HCT116 (cell line): Measurements from ENCODE around the gene CRACR2A. TPM values are rescaled to one million over a fixed set of nuclear protein-coding genes. Genes with fewer than 3 reads are reported as not detected.
A peak's percentile ranks its signal among the peaks of the same experiment; 100 is the strongest.

Source experiments
- ATAC-seq: fragments of 200-7000 bp; cut with Tn5 transposase; 2 replicates; pipeline ENCODE4 v1.9.1; 2020; ENCODE audit warnings: mild to moderate bottlenecking, moderate library complexity
- BruUV-seq: library from RNA; stranded (reverse); fragments of 400-500 nt; replicated peaks from 2 replicates; lab custom pipeline; 2021; lab: Mats Ljungman, UMichigan
- CTCF ChIA-PET: fragments of 300-600 bp; sonication (Branson Sonifier 250); formaldehyde crosslinking; loops from one replicate; lab custom pipeline; 2021; ENCODE audit warnings: antibody characterized with exemption; lab: Charles Lee
- POLR2A ChIA-PET: fragments of 300-600, 350-600 bp; sonication (Branson Sonifier 250); formaldehyde crosslinking; loops from one replicate; lab custom pipeline; 2021; ENCODE audit warnings: antibody characterized with exemption; lab: Charles Lee
- RAD21 ChIA-PET, 2 experiments: fragments of 300-600 bp; sonication (Branson Sonifier 250); formaldehyde crosslinking; loops; one replicate each; lab custom pipeline; 2023; ENCODE audit warnings: low total read pairs in 2 of 2; ENCODE audit not compliant: uncharacterized antibody in 2 of 2, unreplicated experiment in 2 of 2, low non-redundant PET in 1 of 2; lab: Charles Lee
- DNase-seq: peaks from one replicate; pipeline ENCODE4 v3.0.0-alpha.2; 2010; ENCODE audit warnings: low read depth, low spot score
- H2AFZ ChIP-seq: fragments of 200-600 bp; shearing (Covaris generic), sonication (generic); 2 replicates; pipeline ENCODE4 v1.6.1; 2017; ENCODE audit warnings: low read depth, mixed run types, mixed read lengths, antibody characterized with exemption, low read length; ENCODE audit not compliant: poor library complexity, severe bottlenecking
- H3K27ac ChIP-seq: 2 replicates; pipeline ENCODE4 v1.5.1; 2012; ENCODE audit warnings: low read depth, low read length
- H3K27me3 ChIP-seq: fragments of 200-600 bp; sonication (generic); 2 replicates; pipeline ENCODE4 v1.6.1; 2016; ENCODE audit warnings: mixed run types, low read length, mixed read lengths; ENCODE audit not compliant: insufficient read depth
- H3K36me3 ChIP-seq, 2 experiments: fragments of 200-500 bp in 1 of 2; fragments of 200-600 bp in 1 of 2; sonication (Bioruptor generic) in 1 of 2; sonication (generic) in 1 of 2; 2 replicates each; pipeline versions ENCODE4 v1.5.1 to v1.6.1; 2014 to 2016; ENCODE audit warnings: low read length in 2 of 2, inconsistent platforms in 1 of 2, mixed read lengths in 1 of 2, mixed run types in 1 of 2; ENCODE audit not compliant: insufficient read depth in 2 of 2, control insufficient read depth in 1 of 2
- H3K4me1 ChIP-seq, 2 experiments: fragments of 200-600 bp in 1 of 2; sonication (generic) in 1 of 2; 2 replicates each; pipeline versions ENCODE4 v1.5.1 to v1.6.1; 2012 to 2017; ENCODE audit warnings: low read length in 2 of 2, inconsistent platforms in 1 of 2, mild to moderate bottlenecking in 1 of 2, mixed read lengths in 1 of 2, mixed run types in 1 of 2, moderate library complexity in 1 of 2; ENCODE audit not compliant: insufficient read depth in 2 of 2, control insufficient read depth in 1 of 2
- H3K4me2 ChIP-seq: fragments of 200-600 bp; sonication (generic); 2 replicates; pipeline ENCODE4 v1.6.1; 2017; ENCODE audit warnings: mixed run types, low read length, mixed read lengths
- H3K4me3 ChIP-seq, 2 experiments: fragments of 200-600 bp in 1 of 2; sonication (generic) in 1 of 2; replicated peaks in 1 of 2; 2 replicates each; pipeline ENCODE4 v1.5.1; 2011 to 2016; ENCODE audit warnings: low read length in 2 of 2, control low read depth in 1 of 2, low read depth in 1 of 2, mild to moderate bottlenecking in 1 of 2, mixed read lengths in 1 of 2, mixed run types in 1 of 2
- H3K79me2 ChIP-seq: fragments of 200-600 bp; sonication (generic); 2 replicates; pipeline ENCODE4 v1.6.1; 2017; ENCODE audit warnings: mild to moderate bottlenecking, mixed run types, low read length, moderate library complexity, mixed read lengths; ENCODE audit not compliant: insufficient read depth
- H3K9ac ChIP-seq: fragments of 200-600 bp; sonication (generic); 2 replicates; pipeline ENCODE4 v1.6.1; 2016; ENCODE audit warnings: low read length, mixed read lengths
- H3K9me2 ChIP-seq: fragments of 200-600 bp; sonication (generic), shearing (Covaris generic); 2 replicates; pipeline ENCODE4 v1.6.1; 2017; ENCODE audit warnings: mixed run types, mild to moderate bottlenecking, moderate library complexity; ENCODE audit not compliant: insufficient read depth
- H3K9me3 ChIP-seq, 2 experiments: fragments of 200-500 bp in 1 of 2; fragments of 200-600 bp in 1 of 2; sonication (Bioruptor generic) in 1 of 2; sonication (generic) in 1 of 2; 2 replicates each; pipeline ENCODE4 v1.6.1; 2014 to 2017; ENCODE audit warnings: low read length in 2 of 2, mixed read lengths in 2 of 2, inconsistent platforms in 1 of 2, low read depth in 1 of 2, mild to moderate bottlenecking in 1 of 2, mixed run types in 1 of 2, moderate library complexity in 1 of 2; ENCODE audit not compliant: control insufficient read depth in 1 of 2, insufficient read depth in 1 of 2
- H4K20me1 ChIP-seq: fragments of 200-600 bp; sonication (generic), shearing (Covaris generic); 2 replicates; pipeline ENCODE4 v1.6.1; 2017; ENCODE audit warnings: mixed run types, mild to moderate bottlenecking, moderate library complexity; ENCODE audit not compliant: insufficient read depth
- EGR1 ChIP-seq: IDR thresholded peaks from 2 replicates; pipeline ENCODE4 v1.6.1; 2012; ENCODE audit warnings: low read depth
- MAX ChIP-seq: IDR thresholded peaks from 2 replicates; pipeline ENCODE4 v1.6.1; 2012
- SRF ChIP-seq: IDR thresholded peaks from 2 replicates; pipeline ENCODE4 v1.6.1; 2012; ENCODE audit warnings: low read depth
- intact Hi-C: fragments of 100-400 bp; cut with micrococcal nuclease; formaldehyde crosslinking; loops from 2 replicates; pipeline ENCODE4 v1.10.0; 2022
- total RNA-seq: library from RNA; stranded (reverse); gene quantifications from one replicate; pipeline ENCODE4 v1.2.1, GENCODE V29; 2021; ENCODE audit not compliant: unreplicated experiment

The CRACR2A gene
- total RNA-seq, 1 experiment from 2014 or later = 18.4 TPM

DNA sequence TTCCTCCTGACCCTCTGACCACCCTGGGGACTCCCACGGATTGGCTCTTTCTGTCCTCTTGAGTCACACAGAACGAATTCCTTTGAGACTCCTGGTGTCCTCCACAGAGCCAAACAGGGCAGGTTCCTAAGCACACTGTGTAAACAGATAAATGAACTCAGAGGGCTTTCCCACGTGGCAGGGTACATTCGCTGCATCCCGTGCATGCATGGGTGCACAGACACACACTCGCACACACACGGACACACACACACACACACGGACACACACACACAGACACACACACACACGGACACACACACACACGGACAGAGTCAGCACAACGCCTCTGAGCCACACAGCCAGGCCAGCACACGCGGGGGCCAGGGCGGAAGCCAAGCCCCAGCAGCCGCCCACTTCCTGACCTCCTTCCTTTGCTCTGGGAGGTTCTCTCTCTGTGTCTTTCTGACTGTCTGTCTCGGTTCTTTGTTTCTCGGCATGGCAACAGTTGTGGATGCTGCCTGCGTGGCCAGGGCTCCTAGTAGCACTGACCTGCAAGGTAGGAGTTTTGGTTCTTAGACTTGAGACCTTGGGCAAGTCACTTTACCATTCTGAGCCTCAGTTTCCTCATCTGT, 706 bp downstream of the CRACR2A start:
- no TSS peak for BruUV-seq
- H3K9me2 ChIP-seq = no peaks in the 10 kb centered on the region
- 0 out of 4 replicates have a peak, but pooled peaks cover 0 to 3% of the 10 kb centered on the region in 2 experiments for H3K36me3 ChIP-seq
- ATAC-seq (peak; percentile 57), DNase-seq (peak; percentile 12)
- H3K4me2 ChIP-seq = peak overlapping the region; percentile 89
- no peaks in the 10 kb centered on the region for H3K9me3 ChIP-seq
- H3K79me2 ChIP-seq = peaks cover 22% of the 10 kb centered on the region; the same call in 1 of the 2 replicates
- peak overlapping the region; percentile 79 for H3K9ac ChIP-seq
- peaks cover 12 to 26% of the 10 kb centered on the region in 2 experiments; a peak in 3 of 4 replicates for H3K4me1 ChIP-seq
- peak overlapping the region; percentile 65 for H3K27ac ChIP-seq
- no peaks in the 10 kb centered on the region for H3K27me3 ChIP-seq
- ChIA-PET RAD21 (no interaction called here), POLR2A (interaction anchor here (0.8 to 1.0 kb wide), 2 partner anchors 12 kb away, joined by 3 to 4 read pairs; no protein-coding TSS in a partner anchor), CTCF (interaction anchor here (1.4 to 1.8 kb wide), 2 partner anchors 20 to 452 kb away, joined by 3 to 8 read pairs; no protein-coding TSS in a partner anchor)
- peak overlapping the region; percentile 75 to 80 for H3K4me3 ChIP-seq
- intact Hi-C loops = loop anchor here (2.0 kb wide), 1 partner anchor 451 kb away; no protein-coding TSS in a partner anchor
- H2AFZ ChIP-seq = no peak overlapping the region
- H4K20me1 ChIP-seq = no peaks in the 10 kb centered on the region
- TF ChIP-seq EGR1 (0 out of 2 replicates have a peak, but pooled peaks have one; percentile 20), SRF (no peak)

- peak overlapping the region; percentile 79 for H3K9ac ChIP-seq
- RAD21 ChIA-PET = no interaction called here
- CTCF ChIA-PET = no interaction called here
- no peak for DNase-seq
- H3K4me3 ChIP-seq = peak overlapping the region; percentile 75 to 80
- intact Hi-C loops = loop anchor here (2.0 kb wide), 1 partner anchor 451 kb away; no protein-coding TSS in a partner anchor
- TSS peak; percentile 39 for BruUV-seq
- no peak for TF ChIP-seq MAX
- TF ChIP-seq, all 23 proteins: peak for 0
- peaks cover 24% of the 10 kb centered on the region; the same call in 1 of the 2 replicates for H3K79me2 ChIP-seq
- H3K27ac ChIP-seq = peak overlapping the region; percentile 65
- H3K36me3 ChIP-seq = peaks cover 0 to 11% of the 10 kb centered on the region in 2 experiments; a peak in 2 of 4 replicates
- H3K4me1 ChIP-seq = peaks cover 12 to 26% of the 10 kb centered on the region in 2 experiments; a peak in 3 of 4 replicates
- H3K9me2 ChIP-seq = no peaks in the 10 kb centered on the region
- no peaks in the 10 kb centered on the region for H4K20me1 ChIP-seq
- H3K9me3 ChIP-seq = peaks cover 0 to 4% of the 10 kb centered on the region in 2 experiments; a peak in 1 of 4 replicates
- peak overlapping the region; percentile 89 for H3K4me2 ChIP-seq
- POLR2A ChIA-PET = no interaction called here
- no peak for ATAC-seq
- no peaks in the 10 kb centered on the region for H3K27me3 ChIP-seq
- H2AFZ ChIP-seq = no peak overlapping the region
Measured at GRCh38 chr12:3751151-3752095, 1.5 kb downstream of the CRACR2A start.
